HepG2 (cell line): ENCODE data around the gene CTAGE1. TPM values are rescaled to one million over a fixed set of nuclear protein-coding genes. Genes with fewer than 3 reads are reported as not detected.

Experiments used
- ATAC-seq: fragments of 200-7000 bp; cut with Tn5 transposase; 3 replicates; pipeline ENCODE4 v1.9.1; 2020; ENCODE audit warnings: mild to moderate bottlenecking, moderate library complexity
- BruUV-seq: library from RNA; stranded (reverse); fragments of 400-500 nt; replicated peaks from 2 replicates; lab custom pipeline; 2021; lab: Mats Ljungman, UMichigan
- CTCF ChIA-PET: fragments of 300-600 bp; formaldehyde crosslinking; extraction: SDS; loops from one replicate; lab custom pipeline; 2021; ENCODE audit warnings: low total read pairs, inconsistent platforms, low intra/inter-chr PET ratio; lab: Yijun Ruan, JAX
- POLR2A ChIA-PET: fragments of 350-600 bp; sonication (Branson Sonifier 250); formaldehyde crosslinking; loops from one replicate; lab custom pipeline; 2020; ENCODE audit warnings: antibody characterized with exemption, inconsistent platforms; lab: Yijun Ruan, JAX
- DNase-seq: peaks from one replicate; pipeline ENCODE4 v3.0.0-alpha.2; 2015; ENCODE audit warnings: low spot score
- FAIRE-seq: peaks from 3 replicates; lab custom pipeline; 2011; peaks lifted over from hg19 to GRCh38; lab: Jason Lieb, UNC
- H2AFZ ChIP-seq: one replicate; pipeline ENCODE4 v1.6.1; 2011; ENCODE audit warnings: low read length, inconsistent platforms
- H3K27ac ChIP-seq: fragments of 300-600 bp; 3 replicates; pipeline ENCODE4 v1.8.0; 2011; ENCODE audit warnings: mixed run types, mild to moderate bottlenecking, mixed read lengths, low read length, inconsistent platforms; ENCODE audit not compliant: insufficient read depth; ENCODE audit errors: extremely low read length
- H3K27me3 ChIP-seq, 2 experiments: fragments of 200-600 bp in 1 of 2; 2 replicates in 1 of 2; 3 replicates in 1 of 2; pipeline versions ENCODE4 v1.6.0 to v1.8.0; 2011; ENCODE audit warnings: low read length in 2 of 2, mild to moderate bottlenecking in 2 of 2, moderate library complexity in 2 of 2, inconsistent platforms in 1 of 2; ENCODE audit not compliant: insufficient read depth in 2 of 2, control insufficient read depth in 1 of 2
- H3K36me3 ChIP-seq, 2 experiments: fragments of 200-600 bp in 1 of 2; replicated peaks in 1 of 2; 2 replicates in 1 of 2; 3 replicates in 1 of 2; pipeline versions ENCODE4 v1.5.1 to v1.8.0; 2011; ENCODE audit warnings: low read length in 2 of 2, inconsistent platforms in 1 of 2; ENCODE audit not compliant: insufficient read depth in 2 of 2, control insufficient read depth in 1 of 2
- H3K4me1 ChIP-seq: 2 replicates; pipeline ENCODE4 v1.5.1; 2012; ENCODE audit warnings: low read length, inconsistent platforms; ENCODE audit not compliant: insufficient read depth
- H3K4me2 ChIP-seq: 2 replicates; pipeline ENCODE4 v1.6.0; 2011; ENCODE audit warnings: low read depth, low read length, inconsistent platforms
- H3K4me3 ChIP-seq, 3 experiments: fragments of 200-600 bp in 1 of 3; sonication (generic), shearing (Covaris generic) in 1 of 3; replicated peaks in 1 of 3; 2 replicates each; pipeline ENCODE4 v1.5.1; 2011 to 2016; ENCODE audit warnings: low read length in 3 of 3, inconsistent platforms in 2 of 3, low read depth in 2 of 3, mild to moderate bottlenecking in 2 of 3, control low read depth in 1 of 3, mixed read lengths in 1 of 3; ENCODE audit not compliant: insufficient read depth in 1 of 3
- H3K79me2 ChIP-seq: one replicate; pipeline ENCODE4 v1.6.1; 2011; ENCODE audit warnings: low read length, inconsistent platforms; ENCODE audit not compliant: insufficient read depth
- H3K9ac ChIP-seq: 2 replicates; pipeline ENCODE4 v1.6.0; 2011; ENCODE audit warnings: mild to moderate bottlenecking, low read depth, low read length, inconsistent platforms; ENCODE audit not compliant: insufficient read depth
- H3K9me3 ChIP-seq: 2 replicates; pipeline ENCODE4 v1.5.1; 2012; ENCODE audit warnings: mild to moderate bottlenecking, low read length
- H4K20me1 ChIP-seq: 2 replicates; pipeline ENCODE4 v1.6.0; 2011; ENCODE audit warnings: inconsistent platforms, mild to moderate bottlenecking, low read length, moderate library complexity; ENCODE audit not compliant: insufficient read depth
- CREM ChIP-seq, 2 experiments: sonication (generic) in 1 of 2; formaldehyde crosslinking in 1 of 2; IDR thresholded peaks; 2 replicates each; pipeline versions ENCODE4 v1.4.0 to v1.6.1; 2016 to 2020; ENCODE audit warnings: antibody characterized with exemption in 1 of 2, mild to moderate bottlenecking in 1 of 2, missing genetic modification reagents in 1 of 2
- DDIT3 ChIP-seq: sonication (generic); formaldehyde crosslinking; IDR thresholded peaks from 2 replicates; pipeline ENCODE4 v1.4.0; 2020; ENCODE audit warnings: mild to moderate bottlenecking, missing genetic modification reagents
- MYPOP ChIP-seq: sonication (generic); formaldehyde crosslinking; IDR thresholded peaks from 2 replicates; pipeline ENCODE4 v1.8.1; 2023; ENCODE audit warnings: mild to moderate bottlenecking, moderate library complexity, missing genetic modification reagents
- PLSCR1 ChIP-seq: sonication (generic); formaldehyde crosslinking; IDR thresholded peaks from 2 replicates; pipeline ENCODE4 v1.5.0; 2020; ENCODE audit warnings: missing genetic modification reagents, mild to moderate bottlenecking, borderline replicate concordance
- RBAK ChIP-seq: sonication (generic); formaldehyde crosslinking; IDR thresholded peaks from 2 replicates; pipeline ENCODE4 v1.5.1; 2020; ENCODE audit warnings: mild to moderate bottlenecking, missing genetic modification reagents
- TCF7 ChIP-seq: sonication (generic); IDR thresholded peaks from 2 replicates; pipeline ENCODE4 v1.6.1; 2016; ENCODE audit warnings: antibody characterized with exemption, low read depth
- ZNF383 ChIP-seq: sonication (generic); formaldehyde crosslinking; IDR thresholded peaks from 2 replicates; pipeline ENCODE4 v1.4.0; 2020; ENCODE audit warnings: missing genetic modification reagents, mild to moderate bottlenecking, borderline replicate concordance
- ZNF513 ChIP-seq: sonication (generic); formaldehyde crosslinking; conservative IDR thresholded peaks from 2 replicates; pipeline ENCODE4 v1.5.0; 2020; ENCODE audit warnings: missing genetic modification reagents
- ZNF776 ChIP-seq: sonication (generic); formaldehyde crosslinking; IDR thresholded peaks from 2 replicates; pipeline ENCODE4 v1.4.0; 2020; ENCODE audit warnings: mild to moderate bottlenecking, missing genetic modification reagents
- ZNF83 ChIP-seq: sonication (generic); formaldehyde crosslinking; IDR thresholded peaks from 2 replicates; pipeline ENCODE4 v1.4.0; 2020; ENCODE audit warnings: missing genetic modification reagents, mild to moderate bottlenecking, borderline replicate concordance
- ZSCAN20 ChIP-seq: sonication (generic); formaldehyde crosslinking; IDR thresholded peaks from 2 replicates; pipeline ENCODE4 v1.4.0; 2020; ENCODE audit warnings: missing genetic modification reagents, mild to moderate bottlenecking, borderline replicate concordance
- WGBS: methylation state at CpG from one replicate; pipeline ENCODE4 v1.1.6; 2017; ENCODE audit warnings: low lambda C conversion rate; 5-methylcytosine and 5-hydroxymethylcytosine counted together
- in situ Hi-C: cut with HindIII; loops from 2 replicates; pipeline ENCODE4 v1.10.0; 2017; ENCODE audit warnings: low pct_unique_long_range_greater_than_20kb; ENCODE audit not compliant: extremely low pct_ligation_motif_present
- intact Hi-C: fragments of 100-400 bp; cut with micrococcal nuclease; formaldehyde crosslinking; loops from one replicate; pipeline ENCODE4 v1.10.0; 2022; ENCODE audit not compliant: unreplicated experiment
- polyA plus RNA-seq, 8 experiments: library from polyadenylated mRNA; depleted of rRNA in 3 of 8; stranded (reverse) in 7 of 8; unstranded in 1 of 8; fragments of >200 nt; fragmentation: Illumina TruSeq in 4 of 8; extraction: Trizol in 4 of 8; gene quantifications; 2 replicates each; pipeline versions ENCODE4 v1.2.1 to v1.2.3, GENCODE V29; 2011 to 2016; ENCODE audit warnings: low read depth in 4 of 8, missing spikeins in 1 of 8, mixed read lengths in 1 of 8; ENCODE audit not compliant: insufficient read depth in 1 of 8
- total RNA-seq, 5 experiments: library from RNA; depleted of rRNA; stranded (reverse); fragments of >200 nt; fragmentation: Illumina TruSeq; extraction: Trizol; gene quantifications; 2 replicates each; pipeline ENCODE4 v1.2.3, GENCODE V29; 2016; ENCODE audit warnings: low read depth in 1 of 5

CTAGE1 gene
- total and polyA plus RNA-seq, 2 of the 13 experiments (the other 11 are each of a cell fraction or from before 2014, with no cell fraction given): 0.02 TPM; not detected in 1

- no peak for FAIRE-seq
- no peak overlapping the region for H3K27ac ChIP-seq
- no peaks in the 10 kb centered on the region for H4K20me1 ChIP-seq
- H2AFZ ChIP-seq: no peak overlapping the region
- POLR2A ChIA-PET: no interaction called here
- CTCF ChIA-PET: no interaction called here
- WGBS: 20% methylated on average over 5 of the region's 5 CpGs
- no peak for TF ChIP-seq PLSCR1 (CRISPR knock-in tag)
- TF ChIP-seq ZNF513 (CRISPR knock-in tag): no peak
- TF ChIP-seq RBAK (CRISPR knock-in tag): no peak
- TF ChIP-seq ZNF776 (CRISPR knock-in tag): no peak
- TF ChIP-seq DDIT3 (CRISPR knock-in tag): no peak
- no peak for TF ChIP-seq ZNF383 (CRISPR knock-in tag)
- TF ChIP-seq ZSCAN20 (CRISPR knock-in tag): no peak
- no peak for TF ChIP-seq MYPOP
- TF ChIP-seq ZNF83: no peak
- TF ChIP-seq CREM (IDR thresholded peaks at IDR 0.05): no peak
- no peak for TF ChIP-seq CREM (CRISPR knock-in tag; IDR thresholded peaks at IDR 0.05)
- no peak for TF ChIP-seq TCF7
- TF ChIP-seq, all 625 proteins: peak for 0
- intact Hi-C loops (no loop called here), in situ Hi-C loops (no loop called here)
- H3K4me3 ChIP-seq: no peak overlapping the region
- ATAC-seq (no peak), DNase-seq (no peak)
- no peak overlapping the region for H3K4me2 ChIP-seq
- H3K4me1 ChIP-seq: no peaks in the 10 kb centered on the region
- no peaks in the 10 kb centered on the region for H3K9me3 ChIP-seq
- no peak overlapping the region for H3K9ac ChIP-seq
- no TSS peak for BruUV-seq
- H3K36me3 ChIP-seq: no peaks in the 10 kb centered on the region
- no peaks in the 10 kb centered on the region for H3K79me2 ChIP-seq
- H3K27me3 ChIP-seq: no peaks in the 10 kb centered on the region; a peak in 1 of 5 replicates
Observed at GRCh38 chr18:22434973-22435608, 17.4 kb upstream of the CTAGE1 start.
